LHCN-M2 (cell line): ENCODE data around the gene DLGAP5. TPM values are rescaled to one million over a fixed set of nuclear protein-coding genes. Genes with fewer than 3 reads are reported as not detected.

Experiments used
- DNase-seq: peaks from one replicate; pipeline ENCODE4 v3.0.0-alpha.2; 2012; ENCODE audit warnings: low read depth
- total RNA-seq: library from RNA; depleted of rRNA; stranded (reverse); fragments of >200 nt; gene quantifications from 2 replicates; pipeline ENCODE4 v1.2.3, GENCODE V29; 2014

DLGAP5 gene
- total RNA-seq, 1 experiment from 2014 or later, result 91.2 TPM

GRCh38 chr14:55188686-55189295 lies 2.6 kb downstream of the DLGAP5 start:
- peak; percentile 4 for DNase-seq

GRCh38 chr14:55180434-55180833 lies 11.0 kb downstream of the DLGAP5 start:
- peak; percentile 49 for DNase-seq

- DNase-seq, result no peak
Observed at GRCh38 chr14:55180006-55180405, 11.4 kb downstream of the DLGAP5 start.

GRCh38 chr14:55170526-55170925 lies 20.9 kb downstream of the DLGAP5 start:
- no peak for DNase-seq

GRCh38 chr14:55160989-55161388 lies 30.4 kb downstream of the DLGAP5 start:
- DNase-seq, result peak; percentile 37

GRCh38 chr14:55158412-55158811 lies 33.0 kb downstream of the DLGAP5 start:
- no peak for DNase-seq

- no peak for DNase-seq
Observed at GRCh38 chr14:55157080-55157479, 34.3 kb downstream of the DLGAP5 start.

GRCh38 chr14:55153951-55154350 lies 37.4 kb downstream of the DLGAP5 start:
- no peak for DNase-seq

GRCh38 chr14:55152052-55152753 lies 39.2 kb downstream of the DLGAP5 start:
- peak; percentile 39 for DNase-seq

- DNase-seq, result no peak
Observed at GRCh38 chr14:55151601-55152000, 39.8 kb downstream of the DLGAP5 start.

- DNase-seq, result no peak
Observed at GRCh38 chr14:55146425-55146824, 45.0 kb downstream of the DLGAP5 start.

GRCh38 chr14:55142466-55142865 lies 48.9 kb downstream of the DLGAP5 start:
- no peak for DNase-seq

- DNase-seq, result no peak
Observed at GRCh38 chr14:55141825-55142224, 49.6 kb downstream of the DLGAP5 start.

GRCh38 chr14:55139696-55140509 lies 51.5 kb downstream of the DLGAP5 start:
- no peak for DNase-seq

- DNase-seq, result no peak
Observed at GRCh38 chr14:55139141-55139540, 52.2 kb downstream of the DLGAP5 start.

- DNase-seq, result no peak
Observed at GRCh38 chr14:55138091-55138490, 53.3 kb downstream of the DLGAP5 start.

- peak; percentile 86 for DNase-seq
Observed at GRCh38 chr14:55136885-55137786, 54.2 kb downstream of the DLGAP5 start.

GRCh38 chr14:55136241-55136640 lies 55.1 kb downstream of the DLGAP5 start:
- peak; percentile 60 for DNase-seq

GRCh38 chr14:55133416-55133815 lies 58.0 kb downstream of the DLGAP5 start:
- peak; percentile 23 for DNase-seq

GRCh38 chr14:55131370-55132137 lies 59.8 kb downstream of the DLGAP5 start:
- no peak for DNase-seq

GRCh38 chr14:55130196-55130550 lies 61.2 kb downstream of the DLGAP5 start:
- DNase-seq, result peak; percentile 39
